RPMI8226 (cell line): ENCODE results near the gene BCL11A.
A peak's percentile ranks its signal among the peaks of the same experiment; 100 is the strongest.

Experiments
- DNase-seq: peaks from one replicate; pipeline ENCODE4 v3.0.0-alpha.2; 2015

Gene BCL11A

GRCh38 chr2:60544062-60544461, 9.4 kb downstream of the BCL11A start:
- DNase-seq: no peak

- no peak for DNase-seq
These were observed 12.3 kb downstream of the BCL11A start for GRCh38 chr2:60541056-60541651.

GRCh38 chr2:60540074-60540473, 13.4 kb downstream of the BCL11A start:
- DNase-seq: no peak

DNA sequence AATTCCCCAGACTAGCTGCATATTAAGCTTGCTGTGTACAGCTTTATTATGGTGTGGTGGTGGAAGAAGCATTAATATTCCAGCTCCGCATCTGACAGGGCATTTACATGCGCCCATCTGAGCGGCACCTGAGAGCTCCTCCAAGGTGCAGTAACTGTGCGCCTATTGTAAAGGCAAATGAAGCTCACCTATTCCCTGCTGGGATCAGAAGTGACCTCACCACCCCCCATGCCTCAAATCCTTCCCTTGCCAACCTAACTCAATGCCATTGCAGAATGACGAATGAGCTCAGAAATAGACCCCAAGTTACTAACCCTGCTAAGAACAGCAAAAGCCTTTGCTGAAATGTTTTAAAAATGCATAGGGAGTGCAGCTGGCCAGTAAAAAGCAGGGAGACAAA, 14.3 kb downstream of the BCL11A start:
- DNase-seq: no peak

DNA sequence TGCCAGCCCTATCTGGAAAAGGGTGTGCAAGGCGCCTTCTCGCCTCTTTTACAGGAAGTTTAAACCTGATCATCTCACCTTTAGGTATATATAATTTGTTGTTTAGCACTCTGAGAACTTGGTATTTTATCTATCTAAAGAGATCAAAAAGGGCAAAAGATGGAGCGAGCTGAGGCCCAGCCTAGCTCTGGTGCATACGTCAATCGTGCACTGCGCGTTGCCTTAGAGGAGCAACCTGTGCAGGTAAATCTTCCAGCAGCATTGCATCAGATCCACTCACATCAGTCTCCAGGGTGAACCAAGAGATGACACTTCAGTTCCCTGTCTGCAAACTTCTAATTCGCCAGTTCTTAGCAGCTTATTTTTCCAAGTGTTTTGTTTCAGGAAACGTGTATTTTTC, 15.4 kb downstream of the BCL11A start:
- DNase-seq: no peak

GRCh38 chr2:60536746-60537145, 16.7 kb downstream of the BCL11A start:
- no peak for DNase-seq

DNA sequence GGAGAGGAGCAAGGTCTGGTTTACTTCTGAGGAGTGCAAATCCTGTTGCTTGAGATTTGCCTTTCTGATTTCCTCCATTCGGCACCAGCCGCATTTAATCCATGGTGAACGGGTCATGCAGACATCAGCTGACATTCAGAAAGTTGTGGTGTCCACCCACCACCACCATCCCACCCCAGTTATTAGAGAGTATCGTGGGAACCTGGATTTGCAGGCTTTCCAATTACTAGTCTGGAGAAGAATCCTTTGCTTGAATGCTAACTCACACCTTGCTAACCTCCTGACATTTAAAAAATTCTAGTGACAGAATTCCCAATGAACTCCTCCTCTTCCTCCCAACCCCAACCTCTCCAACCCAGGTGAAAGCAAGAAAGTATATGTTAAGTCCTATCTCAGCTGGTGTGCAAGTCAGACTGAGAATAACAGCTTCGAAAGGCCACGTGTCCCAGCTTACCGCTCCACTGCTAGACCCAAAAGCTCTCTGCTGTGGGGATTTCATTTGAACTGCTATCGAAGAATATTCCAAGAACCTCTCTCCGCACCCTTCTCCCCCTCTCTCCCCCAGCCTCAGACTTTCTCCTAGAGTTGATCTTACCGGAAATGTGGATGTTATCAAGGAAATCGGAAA, 17.7 kb downstream of the BCL11A start:
- no peak for DNase-seq

GRCh38 chr2:60534892-60535684, 18.4 kb downstream of the BCL11A start:
- no peak for DNase-seq

DNA sequence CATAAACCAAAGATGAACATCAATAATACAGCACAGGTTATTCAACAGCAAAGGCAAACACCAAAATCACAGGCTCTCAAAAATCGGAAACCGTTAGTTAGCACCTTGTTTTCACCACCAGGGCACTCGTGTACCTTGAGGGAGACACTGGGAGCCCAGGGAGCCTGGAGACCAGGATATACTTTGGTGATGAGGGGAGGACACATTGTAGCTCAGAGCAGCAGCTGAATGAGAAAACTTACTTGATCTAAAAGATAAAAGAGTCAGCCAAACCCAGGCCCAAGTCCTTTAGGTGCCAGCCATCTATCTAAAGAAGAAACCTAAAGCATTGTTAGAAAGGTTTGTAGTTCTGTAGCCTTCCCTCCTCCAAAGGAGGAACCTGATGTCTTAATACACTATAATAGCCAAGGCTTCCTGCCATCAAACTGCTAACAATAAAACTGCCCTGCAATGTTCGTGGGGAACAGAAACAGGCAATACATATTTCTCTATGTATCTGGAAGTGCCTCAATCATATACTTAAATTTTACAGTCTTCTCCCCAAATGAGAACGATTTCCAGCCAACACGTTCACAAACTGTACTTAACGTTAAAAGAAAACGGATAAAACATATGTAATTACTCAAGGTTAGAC, 19.3 kb downstream of the BCL11A start:
- no peak for DNase-seq

- DNase-seq: no peak
These were observed 20.1 kb downstream of the BCL11A start for GRCh38 chr2:60533101-60534051.

DNA sequence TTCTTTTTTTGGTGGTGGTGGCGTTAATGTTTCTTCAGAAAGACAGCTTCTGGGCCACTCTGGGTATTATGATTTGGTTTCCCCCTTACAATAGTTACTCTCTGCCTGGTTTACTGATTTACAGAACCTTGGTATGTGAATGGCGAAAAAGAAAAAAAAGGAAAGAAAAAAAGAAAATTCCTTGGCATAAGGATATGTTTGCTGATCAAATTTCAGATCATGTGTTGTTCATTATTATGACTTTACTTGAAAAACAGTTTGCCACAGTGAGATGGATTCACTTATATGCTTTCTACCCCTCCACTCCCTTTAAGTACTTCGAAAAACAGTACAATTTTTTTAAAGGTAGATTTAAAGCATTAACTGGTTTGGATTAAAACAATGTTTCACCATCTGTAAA, 21.0 kb downstream of the BCL11A start:
- no peak for DNase-seq

DNA sequence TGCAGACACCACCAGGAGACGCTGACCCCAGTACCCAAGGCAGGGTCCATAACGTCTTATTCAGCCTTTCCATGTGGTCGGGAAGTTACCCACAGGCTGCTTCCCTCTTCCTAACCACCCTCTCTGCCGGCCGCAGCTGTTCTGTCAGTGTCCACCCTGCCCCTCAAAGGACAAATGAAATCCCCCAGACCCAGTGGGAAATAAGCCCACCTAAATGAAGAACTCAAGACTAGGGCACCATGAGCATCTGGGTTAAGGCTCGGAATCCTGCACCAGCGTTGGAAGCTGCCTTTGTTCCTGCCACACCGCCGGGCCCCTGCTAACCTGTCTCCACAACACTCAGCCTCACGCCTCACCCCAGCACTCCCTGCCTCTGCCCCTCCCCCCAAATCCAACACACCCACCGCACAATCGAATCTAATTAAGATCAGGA, 21.7 kb downstream of the BCL11A start:
- no peak for DNase-seq

DNA sequence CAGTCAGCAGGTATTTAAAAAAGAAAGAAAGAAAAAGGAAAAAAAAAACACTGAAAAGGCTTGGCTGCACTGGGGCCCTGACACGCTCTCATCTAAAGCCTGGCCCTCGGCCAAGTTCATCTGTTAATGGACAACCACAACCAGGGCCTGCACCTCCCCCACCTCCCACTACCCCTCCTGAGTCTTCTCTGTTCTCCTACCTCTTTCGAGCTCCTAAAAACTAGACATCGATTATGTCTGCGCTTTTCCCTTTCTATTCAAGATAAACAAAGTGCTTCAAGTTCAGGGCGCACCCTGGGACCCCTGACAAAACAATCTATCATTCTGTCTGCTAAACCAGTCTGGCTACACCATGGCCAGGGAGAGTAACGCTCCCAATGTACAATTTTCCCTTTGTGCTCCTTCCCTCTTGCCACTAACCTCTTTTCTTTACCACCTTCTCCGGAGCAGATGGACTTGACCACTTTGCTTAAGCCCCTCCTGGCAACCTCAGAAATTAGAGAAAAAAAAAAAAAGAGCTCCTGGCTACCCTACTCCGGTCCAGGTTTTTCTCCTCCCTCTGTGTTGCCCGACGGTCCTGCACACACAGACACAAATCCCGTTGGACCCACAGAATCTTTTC, 22.7 kb downstream of the BCL11A start:
- DNase-seq: peak; percentile 79

DNA sequence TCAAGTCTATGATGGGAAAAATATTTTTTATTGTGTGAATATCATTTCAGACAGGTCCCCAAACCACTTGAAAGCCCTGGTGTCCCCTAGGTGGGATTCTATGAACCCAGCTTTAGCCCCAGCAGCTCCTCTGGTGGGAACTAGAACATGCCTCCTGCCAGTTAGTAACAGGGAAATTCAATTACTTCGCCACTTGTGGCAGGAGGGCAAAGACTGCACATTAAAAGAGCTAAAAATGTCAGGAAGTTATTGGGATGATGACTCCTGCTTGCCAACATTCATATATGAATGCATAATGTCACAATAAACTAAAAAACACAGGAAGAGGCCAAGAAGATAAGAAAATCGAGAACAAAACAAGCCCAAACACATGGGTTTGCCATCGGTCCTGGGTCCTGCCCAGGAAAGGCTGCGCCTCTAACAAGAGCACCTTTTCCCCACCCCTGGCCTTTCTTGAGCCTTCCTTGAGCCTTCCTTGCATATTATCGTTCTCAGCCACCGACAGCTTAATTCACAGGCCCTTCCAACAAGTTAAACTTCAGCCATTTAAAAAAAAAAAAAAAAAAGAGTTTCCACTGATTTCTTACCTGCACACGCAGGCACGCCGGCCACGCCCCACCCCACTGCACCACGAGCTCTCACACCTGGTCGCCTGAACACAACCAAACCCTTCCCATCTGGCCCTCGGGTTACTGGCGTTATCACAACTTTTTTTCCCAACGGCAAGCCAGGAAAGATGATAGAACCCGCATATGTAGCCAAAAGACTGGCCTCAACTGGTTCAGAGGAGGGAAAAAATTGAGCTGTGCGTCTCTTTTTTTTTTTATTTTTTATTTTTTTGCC, 23.4 kb downstream of the BCL11A start:
- DNase-seq: no peak

DNA sequence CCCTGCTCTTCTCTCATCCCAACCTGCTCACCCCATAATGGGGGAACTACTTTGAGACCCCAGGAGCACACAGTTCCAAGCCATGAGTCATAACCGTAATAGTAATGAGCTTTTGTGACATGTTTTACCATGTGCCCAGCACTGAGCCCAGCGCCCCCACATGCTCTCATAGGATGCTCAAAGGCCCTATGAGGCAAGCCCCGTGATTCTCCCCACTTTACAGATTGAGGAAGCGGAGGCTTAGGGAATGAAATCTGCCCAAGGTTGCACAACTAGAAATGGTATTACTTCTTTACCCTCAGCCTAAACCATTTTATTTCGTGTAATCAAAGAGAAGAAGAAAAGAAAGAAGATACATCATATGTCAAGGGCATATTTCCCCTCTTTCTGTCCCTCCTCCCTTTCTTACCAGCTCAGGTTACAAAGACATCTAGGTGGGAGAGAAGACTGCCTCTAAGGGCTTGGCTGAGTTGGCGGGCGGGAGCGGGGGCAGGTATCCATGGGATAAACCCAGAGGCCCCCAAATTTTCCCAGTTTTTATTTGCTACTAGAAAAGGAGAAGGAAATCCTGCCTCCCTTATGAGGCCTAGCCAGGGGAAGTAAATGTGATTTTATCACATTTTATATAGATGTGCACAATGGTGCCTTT, 24.2 kb downstream of the BCL11A start:
- no peak for DNase-seq

DNA sequence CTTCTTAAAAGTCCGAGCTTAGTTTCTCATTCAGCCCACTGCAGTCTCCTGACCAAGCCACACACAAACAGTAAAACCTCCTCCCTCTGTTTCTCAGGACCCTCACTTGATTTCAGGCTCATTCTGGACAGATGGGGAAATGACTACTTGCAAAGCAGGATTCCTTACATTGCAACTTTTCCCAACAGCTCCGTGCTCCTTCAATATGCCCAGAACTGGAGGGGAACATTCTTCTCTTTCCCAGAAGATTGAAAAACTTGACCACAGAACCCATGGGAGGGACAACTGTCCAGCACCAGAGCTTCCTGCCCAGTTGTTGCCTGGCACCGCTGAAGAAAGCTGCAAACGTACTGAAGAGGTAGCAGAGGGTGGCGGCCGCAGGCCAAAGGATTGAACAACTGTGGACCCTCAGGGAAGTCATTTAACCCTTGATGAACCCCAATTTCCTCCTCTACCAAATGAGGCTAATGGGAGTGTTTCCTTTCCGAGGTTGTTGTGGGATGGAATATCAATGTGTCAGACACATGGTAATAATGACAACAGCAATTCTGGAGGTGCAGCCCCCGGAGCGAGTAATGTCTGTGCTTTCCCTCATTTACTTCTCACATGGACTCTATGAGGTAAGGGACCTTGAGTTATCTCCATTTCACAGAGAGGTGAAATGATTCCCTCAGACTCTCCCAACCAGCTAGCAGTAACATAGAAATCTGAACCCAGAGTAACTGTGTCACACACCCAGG, 25.0 kb downstream of the BCL11A start:
- DNase-seq: no peak

GRCh38 chr2:60527762-60528161, 25.7 kb downstream of the BCL11A start:
- no peak for DNase-seq

DNA sequence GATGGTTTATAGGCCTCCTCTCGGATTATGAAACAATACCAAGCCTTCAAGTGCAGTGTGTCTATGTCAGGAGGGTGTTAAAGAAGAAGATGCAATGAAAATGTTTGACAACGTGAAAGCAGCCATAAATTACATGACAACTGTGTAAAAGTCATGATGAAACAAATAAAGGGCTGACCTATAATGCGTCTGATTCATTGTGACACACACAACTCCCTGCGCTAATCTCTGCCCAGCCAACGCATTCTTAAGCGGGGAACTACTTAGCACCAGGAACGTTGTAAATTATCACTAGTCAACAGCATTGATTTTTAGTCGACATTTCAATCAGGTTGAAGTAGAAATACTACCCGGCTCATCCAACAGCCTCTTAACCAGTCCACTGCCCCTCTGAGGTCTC, 26.8 kb downstream of the BCL11A start:
- DNase-seq: no peak

- DNase-seq: no peak
These were observed 27.6 kb downstream of the BCL11A start for GRCh38 chr2:60525899-60526298.

DNA sequence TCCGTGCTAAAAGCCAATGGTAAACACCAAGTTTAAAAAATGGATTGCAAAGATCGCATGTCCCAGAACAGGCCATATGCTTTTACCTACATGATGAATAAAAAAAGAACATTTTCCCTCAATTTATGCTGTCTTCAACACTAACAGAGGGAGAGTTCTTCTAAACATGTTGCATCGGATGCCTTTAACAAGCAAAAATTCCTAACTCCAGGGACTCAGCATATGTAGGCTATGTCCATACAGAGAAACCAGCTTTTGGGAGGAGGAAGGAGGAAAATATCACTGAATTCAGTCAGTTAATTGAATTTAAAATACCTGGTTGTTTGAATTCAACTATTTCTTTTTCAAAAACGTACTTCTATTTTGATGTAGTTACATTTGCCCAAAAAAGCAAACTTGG, 28.6 kb downstream of the BCL11A start:
- no peak for DNase-seq
